Measurements from ENCODE around the gene SPATA32.

SPATA32 gene

DNA sequence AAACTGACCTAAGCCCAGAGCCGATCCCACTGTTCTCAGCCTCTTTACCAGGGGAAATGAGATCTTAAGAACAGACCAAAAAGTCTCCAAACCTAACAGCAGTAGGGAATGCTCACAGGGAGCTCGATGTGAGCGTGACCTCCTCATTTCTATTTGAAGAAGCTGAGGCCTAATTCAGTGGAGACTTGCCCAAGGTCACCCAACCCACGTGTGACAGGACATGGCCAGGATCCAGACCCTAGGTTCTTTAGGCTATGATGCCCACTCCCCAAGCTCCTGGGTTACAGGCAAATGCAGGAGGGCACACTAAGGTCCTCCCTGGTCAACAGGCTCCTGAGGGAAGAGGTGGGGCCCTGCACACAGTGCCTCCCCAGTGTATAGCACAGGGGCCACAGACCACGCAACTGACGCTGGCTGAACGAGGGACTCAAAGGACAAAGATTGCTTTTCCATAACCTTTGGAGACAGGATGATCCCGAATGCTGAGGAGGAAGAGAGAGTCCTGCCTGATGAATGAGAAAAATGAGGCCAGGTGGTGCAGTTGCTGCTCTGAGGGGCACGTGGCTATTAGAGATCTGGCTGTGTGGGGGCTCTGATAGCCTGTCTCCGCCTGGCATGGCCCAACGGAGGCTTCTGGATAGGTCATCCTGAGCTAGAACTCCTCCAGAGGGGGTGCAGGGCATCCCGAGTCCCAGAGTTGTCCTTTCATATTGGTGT, 31.0 kb upstream of the SPATA32 start:
- H3K4me2 ChIP-seq (ENCODE audit: low read length): peak overlapping the region; percentile 69
- H3K9ac ChIP-seq (ENCODE audit: low read depth, low read length): peak overlapping the region; percentile 46
- H3K4me1 ChIP-seq (ENCODE audit: control insufficient read depth, insufficient read depth, low read length): peaks cover 77% of the 10 kb centered on the region
- peaks cover 70% of the 10 kb centered on the region for H3K36me3 ChIP-seq (ENCODE audit: insufficient read depth, low read length)
- no peaks in the 10 kb centered on the region for H3K27me3 ChIP-seq (ENCODE audit: control insufficient read depth, insufficient read depth, low read length)
- H3K9me3 ChIP-seq (replicated peaks; ENCODE audit: low read length): no peaks in the 10 kb centered on the region
- no peak overlapping the region for H3K4me3 ChIP-seq (ENCODE audit: low read length)

- Histone ChIP-seq H3K4me2 (ENCODE audit: low read length) (no peak overlapping the region), H3K4me3 (ENCODE audit: low read length) (no peak overlapping the region), H3K9ac (ENCODE audit: low read depth, low read length) (no peak overlapping the region), H3K4me1 (ENCODE audit: control insufficient read depth, insufficient read depth, low read length) (peaks cover 69% of the 10 kb centered on the region), H3K27me3 (ENCODE audit: control insufficient read depth, insufficient read depth, low read length) (no peaks in the 10 kb centered on the region), H3K36me3 (ENCODE audit: insufficient read depth, low read length) (peaks cover 72% of the 10 kb centered on the region), H3K9me3 (replicated peaks; ENCODE audit: low read length) (no peaks in the 10 kb centered on the region)
These were observed 29.4 kb upstream of the SPATA32 start for GRCh38 chr17:45291171-45291805.

DNA sequence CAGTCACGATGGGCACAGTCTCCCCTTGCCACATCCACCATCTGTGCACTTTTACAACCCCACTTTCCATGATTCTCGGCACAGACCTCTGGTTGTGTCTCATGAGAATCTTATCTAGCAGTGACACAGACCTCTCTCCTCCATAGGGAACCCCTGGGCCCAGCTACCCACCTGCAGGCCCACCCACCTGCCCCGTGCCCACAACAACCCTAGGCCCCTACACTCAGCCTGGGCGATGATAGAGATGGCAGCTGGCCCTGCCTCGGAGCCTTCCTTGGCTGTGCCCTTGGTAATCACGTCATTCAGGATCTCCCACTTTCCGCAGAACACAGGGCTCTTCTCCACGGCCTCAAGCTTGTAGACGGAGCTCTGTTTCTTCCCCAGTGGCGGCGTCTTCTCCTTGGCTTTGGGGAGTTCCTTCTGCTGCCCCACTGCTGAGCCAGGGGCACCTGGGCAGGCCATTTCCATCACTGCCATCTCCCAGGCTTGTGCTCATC, 28.4 kb upstream of the SPATA32 start:
- Histone ChIP-seq H3K27me3 (ENCODE audit: control insufficient read depth, insufficient read depth, low read length) (no peaks in the 10 kb centered on the region), H3K9ac (ENCODE audit: low read depth, low read length) (no peak overlapping the region), H3K36me3 (ENCODE audit: insufficient read depth, low read length) (peaks cover 76% of the 10 kb centered on the region), H3K4me2 (ENCODE audit: low read length) (no peak overlapping the region), H3K4me1 (ENCODE audit: control insufficient read depth, insufficient read depth, low read length) (peaks cover 60% of the 10 kb centered on the region), H3K4me3 (ENCODE audit: low read length) (no peak overlapping the region), H3K9me3 (replicated peaks; ENCODE audit: low read length) (no peaks in the 10 kb centered on the region)

DNA sequence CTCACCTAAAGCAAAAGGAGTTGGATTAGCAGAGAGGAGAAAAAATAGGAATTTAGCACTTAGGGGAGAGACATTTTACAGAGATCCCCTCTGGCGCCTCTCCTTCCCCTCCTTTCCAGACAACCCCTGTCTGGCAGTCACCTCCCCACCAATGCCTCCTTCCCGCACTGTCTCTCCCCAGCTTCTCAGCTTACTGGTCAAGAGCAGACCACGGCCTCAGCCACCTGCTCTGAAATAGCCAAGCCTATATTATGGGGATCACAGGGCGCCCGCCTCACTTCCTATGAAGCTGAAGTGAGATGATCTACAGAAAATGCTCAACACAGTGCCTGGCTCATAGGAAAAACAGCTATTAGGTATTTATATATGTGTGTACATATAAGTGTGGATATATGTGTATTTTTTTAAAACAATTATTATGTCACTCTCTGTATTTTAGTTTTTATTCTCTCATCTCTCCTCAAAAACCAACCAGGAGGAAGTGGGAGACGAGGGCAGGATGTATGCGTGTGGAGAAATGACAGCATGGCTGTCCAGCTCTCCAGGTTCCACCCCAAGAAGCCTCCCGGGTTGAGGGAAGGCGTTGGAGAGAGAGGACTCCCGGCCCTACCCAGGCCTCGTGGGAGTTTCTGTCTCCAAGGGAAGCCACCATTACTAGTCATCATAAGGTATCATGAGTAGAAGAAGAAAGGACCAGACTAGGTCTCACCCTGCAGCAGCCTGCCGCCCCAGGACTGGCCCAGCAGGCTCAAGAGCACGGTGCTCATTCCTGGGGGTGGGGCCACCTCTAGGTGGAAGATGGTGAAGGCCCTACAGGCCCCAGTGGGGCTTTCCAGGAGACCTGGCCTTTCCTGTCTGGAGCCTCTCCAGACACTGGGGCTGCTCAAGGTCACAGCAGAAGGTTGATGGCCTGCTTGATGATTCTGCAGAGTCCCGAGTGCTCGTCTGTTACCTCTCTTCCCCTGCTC, 27.7 kb upstream of the SPATA32 start:
- Histone ChIP-seq H3K4me2 (ENCODE audit: low read length) (no peak overlapping the region), H3K36me3 (ENCODE audit: insufficient read depth, low read length) (peaks cover 81% of the 10 kb centered on the region), H3K4me3 (ENCODE audit: low read length) (no peak overlapping the region), H3K9ac (ENCODE audit: low read depth, low read length) (no peak overlapping the region), H3K27me3 (ENCODE audit: control insufficient read depth, insufficient read depth, low read length) (no peaks in the 10 kb centered on the region), H3K4me1 (ENCODE audit: control insufficient read depth, insufficient read depth, low read length) (peaks cover 54% of the 10 kb centered on the region), H3K9me3 (replicated peaks; ENCODE audit: low read length) (no peaks in the 10 kb centered on the region)

DNA sequence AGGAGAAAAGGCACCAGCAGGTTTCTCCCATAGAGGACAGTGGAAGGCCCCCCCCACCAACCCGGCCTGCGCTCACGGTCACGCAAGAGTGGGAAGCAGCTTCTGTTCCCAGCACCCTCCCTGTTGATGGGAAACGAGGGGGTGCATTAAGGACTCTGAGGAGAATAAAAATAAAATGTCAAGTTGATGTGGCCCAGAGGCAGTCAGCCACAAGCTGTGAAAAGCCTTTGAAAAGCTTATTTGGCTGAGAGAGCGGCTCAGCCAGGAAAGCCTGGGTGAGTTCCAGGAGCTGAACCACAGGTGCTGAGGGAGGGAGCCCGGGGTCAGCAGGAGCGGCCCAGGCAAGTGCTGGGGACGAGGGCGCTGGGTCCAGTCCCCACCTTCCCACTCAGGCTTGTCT, 26.9 kb upstream of the SPATA32 start:
- peaks cover 54% of the 10 kb centered on the region for H3K4me1 ChIP-seq (ENCODE audit: control insufficient read depth, insufficient read depth, low read length)
- H3K27me3 ChIP-seq (ENCODE audit: control insufficient read depth, insufficient read depth, low read length): no peaks in the 10 kb centered on the region
- H3K4me2 ChIP-seq (ENCODE audit: low read length): no peak overlapping the region
- H3K36me3 ChIP-seq (ENCODE audit: insufficient read depth, low read length): peaks cover 85% of the 10 kb centered on the region
- H3K4me3 ChIP-seq (ENCODE audit: low read length): no peak overlapping the region
- no peaks in the 10 kb centered on the region for H3K9me3 ChIP-seq (replicated peaks; ENCODE audit: low read length)
- H3K9ac ChIP-seq (ENCODE audit: low read depth, low read length): no peak overlapping the region

DNA sequence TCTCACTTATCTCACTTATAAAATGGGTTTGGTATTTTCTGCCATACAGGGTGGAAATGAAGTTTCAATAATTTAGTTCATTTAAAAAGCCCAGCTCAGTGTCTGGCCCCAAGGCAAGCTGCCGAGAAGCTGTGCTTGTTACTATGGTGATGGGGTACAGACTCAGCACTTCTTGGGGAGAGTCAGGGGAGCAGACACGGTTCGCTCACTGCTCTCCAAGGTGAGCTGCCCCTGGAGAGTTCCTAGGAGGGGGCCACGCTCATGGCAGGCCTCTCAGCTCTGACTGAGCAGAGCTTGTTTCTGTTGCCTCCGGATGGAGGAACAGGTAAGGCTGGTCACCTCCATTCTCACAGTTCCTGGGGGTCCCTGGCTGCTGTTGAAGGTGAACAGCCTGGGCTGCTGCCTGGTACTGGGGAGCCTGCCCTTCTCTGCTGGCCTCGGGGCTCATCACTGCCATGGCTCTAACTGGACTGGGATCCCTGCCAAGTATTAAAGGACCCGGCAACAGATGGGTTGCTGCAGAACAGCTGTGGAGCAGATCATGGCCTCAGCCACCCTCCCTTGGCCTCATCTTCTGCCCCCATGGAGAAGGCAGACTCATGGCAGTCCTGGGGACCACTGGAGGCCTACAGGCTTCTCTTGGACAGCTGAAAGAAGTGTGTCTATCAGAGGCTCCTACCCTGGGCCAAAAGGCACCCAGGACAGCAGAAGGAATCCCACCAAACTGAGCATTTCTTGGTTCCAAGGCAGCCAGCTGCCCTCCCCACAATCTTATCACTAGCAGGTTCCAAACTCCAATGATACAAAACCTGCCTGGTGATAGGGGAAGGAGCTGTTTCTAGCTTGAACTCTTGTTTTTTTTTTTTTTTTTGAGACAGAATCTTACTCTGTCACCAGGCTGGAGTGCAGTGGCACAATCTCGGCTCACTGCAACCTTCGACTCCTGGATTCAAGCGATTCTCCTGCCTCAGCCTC, 25.9 kb upstream of the SPATA32 start:
- Histone ChIP-seq H3K36me3 (ENCODE audit: insufficient read depth, low read length) (peaks cover 90% of the 10 kb centered on the region), H3K4me2 (ENCODE audit: low read length) (no peak overlapping the region), H3K27me3 (ENCODE audit: control insufficient read depth, insufficient read depth, low read length) (no peaks in the 10 kb centered on the region), H3K9me3 (replicated peaks; ENCODE audit: low read length) (no peaks in the 10 kb centered on the region), H3K4me3 (ENCODE audit: low read length) (no peak overlapping the region), H3K9ac (ENCODE audit: low read depth, low read length) (no peak overlapping the region), H3K4me1 (ENCODE audit: control insufficient read depth, insufficient read depth, low read length) (peaks cover 53% of the 10 kb centered on the region)

DNA sequence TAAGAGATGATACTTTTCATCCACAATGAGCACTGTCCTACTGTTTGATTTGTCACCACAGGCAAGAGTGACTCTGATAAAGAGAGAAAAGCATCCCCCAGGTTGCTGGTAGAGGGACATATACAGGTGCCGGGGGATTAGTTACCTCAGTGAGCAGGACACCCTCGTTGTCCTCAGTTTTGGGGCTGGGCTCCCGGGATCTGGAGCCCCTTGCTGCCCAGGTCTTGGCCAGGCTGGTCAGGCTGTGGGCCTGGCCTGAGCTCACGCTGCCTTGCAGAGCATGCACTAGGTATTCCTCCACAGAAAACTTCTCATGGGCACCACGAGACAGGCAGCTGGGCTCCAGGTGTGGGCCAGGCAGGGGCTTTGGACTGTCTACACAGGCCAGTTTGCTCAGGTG, 24.4 kb upstream of the SPATA32 start:
- H3K4me2 ChIP-seq (ENCODE audit: low read length): no peak overlapping the region
- no peak overlapping the region for H3K4me3 ChIP-seq (ENCODE audit: low read length)
- no peaks in the 10 kb centered on the region for H3K27me3 ChIP-seq (ENCODE audit: control insufficient read depth, insufficient read depth, low read length)
- H3K9ac ChIP-seq (ENCODE audit: low read depth, low read length): no peak overlapping the region
- H3K36me3 ChIP-seq (ENCODE audit: insufficient read depth, low read length): peaks cover 89% of the 10 kb centered on the region
- H3K9me3 ChIP-seq (replicated peaks; ENCODE audit: low read length): no peaks in the 10 kb centered on the region
- peaks cover 42% of the 10 kb centered on the region for H3K4me1 ChIP-seq (ENCODE audit: control insufficient read depth, insufficient read depth, low read length)

GRCh38 chr17:45284176-45285140, 22.6 kb upstream of the SPATA32 start:
- H3K4me2 ChIP-seq (ENCODE audit: low read length): no peak overlapping the region
- H3K4me3 ChIP-seq (ENCODE audit: low read length): no peak overlapping the region
- H3K36me3 ChIP-seq (ENCODE audit: insufficient read depth, low read length): peaks cover 81% of the 10 kb centered on the region
- H3K4me1 ChIP-seq (ENCODE audit: control insufficient read depth, insufficient read depth, low read length): peaks cover 28% of the 10 kb centered on the region
- no peak overlapping the region for H3K9ac ChIP-seq (ENCODE audit: low read depth, low read length)
- H3K9me3 ChIP-seq (replicated peaks; ENCODE audit: low read length): no peaks in the 10 kb centered on the region
- H3K27me3 ChIP-seq (ENCODE audit: control insufficient read depth, insufficient read depth, low read length): no peaks in the 10 kb centered on the region

- H3K4me3 ChIP-seq (ENCODE audit: low read length): no peak overlapping the region
- no peak overlapping the region for H3K4me2 ChIP-seq (ENCODE audit: low read length)
- peak overlapping the region; percentile 41 for H3K9ac ChIP-seq (ENCODE audit: low read depth, low read length)
- peaks cover 76% of the 10 kb centered on the region for H3K36me3 ChIP-seq (ENCODE audit: insufficient read depth, low read length)
- H3K4me1 ChIP-seq (ENCODE audit: control insufficient read depth, insufficient read depth, low read length): peaks cover 31% of the 10 kb centered on the region
- no peaks in the 10 kb centered on the region for H3K27me3 ChIP-seq (ENCODE audit: control insufficient read depth, insufficient read depth, low read length)
- H3K9me3 ChIP-seq (replicated peaks; ENCODE audit: low read length): no peaks in the 10 kb centered on the region
These were observed 21.8 kb upstream of the SPATA32 start for GRCh38 chr17:45283711-45284110.
